Astrocyte of the cerebellum (primary cell): ENCODE data around the gene FABP3.

ENCODE experiments used
- DNase-seq: peaks from one replicate; pipeline ENCODE4 v3.0.0-alpha.2; 2011; ENCODE audit warnings: low read depth
- H3K4me3 ChIP-seq: 2 replicates; pipeline ENCODE4 v1.5.1; 2011; ENCODE audit warnings: mild to moderate bottlenecking, low read depth, low read length, moderate library complexity
- in situ Hi-C: cut with HindIII; loops from 2 replicates; pipeline ENCODE4 v1.10.0; 2017; ENCODE audit warnings: low sequenced_read_pairs
- TF ChIP-seq, protein P1 (sequence below): IDR thresholded peaks from 2 replicates; pipeline ENCODE4 v1.5.1; 2012; ENCODE audit warnings: low read length, low read depth, moderate library complexity, mild to moderate bottlenecking; ENCODE audit errors: missing control alignments

FABP3 gene

GRCh38 chr1:31373056-31373896, at the start of gene FABP3:
FABP3 (minus strand) TSS chr1:31373076; CDS start chr1:31373014, 62 bp downstream.
- TF ChIP-seq, protein P1, sequence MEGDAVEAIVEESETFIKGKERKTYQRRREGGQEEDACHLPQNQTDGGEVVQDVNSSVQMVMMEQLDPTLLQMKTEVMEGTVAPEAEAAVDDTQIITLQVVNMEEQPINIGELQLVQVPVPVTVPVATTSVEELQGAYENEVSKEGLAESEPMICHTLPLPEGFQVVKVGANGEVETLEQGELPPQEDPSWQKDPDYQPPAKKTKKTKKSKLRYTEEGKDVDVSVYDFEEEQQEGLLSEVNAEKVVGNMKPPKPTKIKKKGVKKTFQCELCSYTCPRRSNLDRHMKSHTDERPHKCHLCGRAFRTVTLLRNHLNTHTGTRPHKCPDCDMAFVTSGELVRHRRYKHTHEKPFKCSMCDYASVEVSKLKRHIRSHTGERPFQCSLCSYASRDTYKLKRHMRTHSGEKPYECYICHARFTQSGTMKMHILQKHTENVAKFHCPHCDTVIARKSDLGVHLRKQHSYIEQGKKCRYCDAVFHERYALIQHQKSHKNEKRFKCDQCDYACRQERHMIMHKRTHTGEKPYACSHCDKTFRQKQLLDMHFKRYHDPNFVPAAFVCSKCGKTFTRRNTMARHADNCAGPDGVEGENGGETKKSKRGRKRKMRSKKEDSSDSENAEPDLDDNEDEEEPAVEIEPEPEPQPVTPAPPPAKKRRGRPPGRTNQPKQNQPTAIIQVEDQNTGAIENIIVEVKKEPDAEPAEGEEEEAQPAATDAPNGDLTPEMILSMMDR, result no peak
- no peak for DNase-seq
- in situ Hi-C loops, result no loop called here
- peak within 1 kb of the TSS; percentile 42 for H3K4me3 ChIP-seq

DNA sequence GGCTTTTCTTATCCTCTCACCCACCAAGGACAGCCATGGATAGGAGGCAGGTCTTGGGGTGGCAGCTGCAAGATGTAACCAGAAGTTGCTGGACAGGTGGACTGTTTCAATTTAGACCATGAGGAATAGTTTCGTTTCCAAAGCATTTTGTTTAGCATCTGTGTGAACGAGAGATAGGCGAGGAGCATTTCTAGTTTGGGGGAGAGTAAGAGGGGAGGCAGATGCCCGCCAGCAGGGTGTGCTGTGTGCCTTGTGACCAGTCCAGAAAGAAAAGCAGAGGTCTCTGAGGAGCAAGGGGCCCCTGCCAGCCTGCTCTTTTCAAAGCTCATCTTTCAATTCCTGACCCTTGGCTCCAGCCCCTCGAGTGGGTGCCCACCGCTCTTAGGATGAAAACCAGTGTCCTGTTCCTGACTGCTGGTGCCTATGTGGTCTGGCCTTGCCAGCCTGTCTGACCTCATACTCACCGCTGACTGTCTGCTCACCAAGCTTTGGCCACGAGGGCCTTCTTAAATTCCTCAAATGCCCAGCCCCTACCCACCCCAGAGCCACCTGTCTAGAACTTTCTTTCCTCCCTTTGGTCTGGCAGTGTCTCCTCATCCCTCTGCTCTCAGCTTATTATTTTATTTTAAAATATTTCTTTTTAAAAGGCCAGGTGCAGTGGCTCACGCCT, 48.6 kb upstream of the FABP3 start:
- H3K4me3 ChIP-seq, result no peak overlapping the region
- in situ Hi-C loops, result no loop called here
- TF ChIP-seq, protein P1, result peak; percentile 62
- no peak for DNase-seq

DNA sequence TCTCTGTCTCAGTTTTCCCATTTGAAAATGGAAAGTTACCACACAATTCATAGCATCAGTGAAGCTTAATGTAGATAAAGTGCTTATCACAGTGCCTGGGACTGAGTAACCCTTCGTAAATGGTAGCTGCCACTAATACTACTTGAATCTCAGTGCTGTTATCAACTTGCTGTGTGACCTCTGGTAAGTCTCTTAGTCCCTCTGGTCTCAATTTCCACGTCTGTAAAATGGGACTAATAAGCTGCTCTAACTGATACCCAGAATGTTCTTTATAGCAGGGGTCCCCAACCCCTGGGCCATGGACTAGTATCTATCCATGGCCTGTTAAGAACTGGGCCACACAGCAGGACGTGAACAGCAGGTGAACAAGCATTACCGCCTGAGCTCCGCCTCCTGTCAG, 47.8 kb upstream of the FABP3 start:
- TF ChIP-seq, protein P1, result no peak
- no peak overlapping the region for H3K4me3 ChIP-seq
- DNase-seq, result no peak
- in situ Hi-C loops, result no loop called here

- no peak for DNase-seq
- in situ Hi-C loops, result no loop called here
- TF ChIP-seq, protein P1, result no peak
- H3K4me3 ChIP-seq, result no peak overlapping the region
Measured at GRCh38 chr1:31418626-31419323, 45.9 kb upstream of the FABP3 start.

DNA sequence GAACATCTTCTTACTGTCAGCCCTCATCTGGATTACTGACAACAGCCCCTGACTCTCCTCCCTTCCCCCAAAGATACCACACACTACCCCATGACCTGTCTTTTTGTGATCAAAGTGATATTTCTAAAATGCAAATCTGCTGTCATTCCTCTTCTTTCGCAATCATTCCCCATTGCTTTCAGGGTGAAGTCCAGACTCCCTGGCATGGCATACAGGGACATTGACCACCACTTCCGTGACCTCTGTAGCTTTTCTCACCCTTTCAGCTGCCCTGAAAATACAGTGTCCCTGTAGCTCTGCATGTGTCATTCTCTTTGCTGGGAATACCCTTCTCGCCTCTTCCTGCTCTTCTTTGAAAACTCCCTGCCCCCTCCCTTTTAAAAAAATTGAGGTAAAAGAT, 44.3 kb upstream of the FABP3 start:
- TF ChIP-seq, protein P1, result no peak
- in situ Hi-C loops, result no loop called here
- no peak for DNase-seq
- H3K4me3 ChIP-seq, result no peak overlapping the region

DNA sequence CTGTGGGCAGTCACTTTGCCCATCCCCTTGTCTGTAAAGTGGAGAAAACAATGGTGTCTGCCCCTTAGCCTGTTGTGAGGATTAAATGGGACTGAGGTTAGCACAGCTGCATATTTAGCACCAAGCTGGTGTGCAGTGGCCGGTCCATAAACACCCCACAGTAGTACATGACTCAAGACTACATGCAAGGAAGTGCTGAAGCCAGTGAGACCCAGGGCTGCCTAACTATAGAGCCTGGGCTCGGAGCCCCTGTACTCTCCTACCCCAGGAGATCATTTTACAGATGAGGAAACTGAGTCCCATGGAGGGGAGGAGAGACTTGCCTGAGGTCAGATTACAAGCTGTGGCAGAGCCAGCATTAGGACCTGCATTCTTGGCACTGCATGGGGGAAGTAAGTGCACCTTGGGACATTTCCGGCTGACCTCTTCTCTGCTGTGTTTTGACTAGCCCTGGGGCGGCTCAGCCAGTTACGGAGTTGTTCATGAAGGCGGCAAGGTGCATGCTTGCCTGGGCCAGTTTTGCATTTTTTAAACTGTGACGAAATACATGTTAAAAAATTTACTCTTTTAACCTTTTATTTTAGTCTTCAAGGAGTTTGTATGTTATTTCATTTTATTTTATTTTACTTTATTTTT, 43.3 kb upstream of the FABP3 start:
- in situ Hi-C loops, result no loop called here

More for the DNA sequence above, 43.3 kb upstream of the FABP3 start:
- H3K4me3 ChIP-seq, result no peak overlapping the region
- TF ChIP-seq, protein P1, result no peak
- DNase-seq, result no peak
